Lower lobe of right lung (tissue), 2 donors: ENCODE data around the gene RELL1. TPM values are rescaled to one million over a fixed set of nuclear protein-coding genes. Genes with fewer than 3 reads are reported as not detected.

Experiments used
- ATAC-seq, 2 donors: fragments of 200-7000 bp; cut with Tn5 transposase; one replicate each; pipeline ENCODE4 v1.9.1; 2020 to 2022; ENCODE audit warnings: mild to moderate bottlenecking in 2 of 2, moderate library complexity in 2 of 2
- DNase-seq: peaks from one replicate; pipeline ENCODE4 v3.0.0-alpha.2; 2020
- H3K27ac ChIP-seq: fragments of 200-600 bp; one replicate; pipeline ENCODE4 v1.8.0; 2022
- H3K27me3 ChIP-seq: fragments of 200-600 bp; one replicate; pipeline ENCODE4 v1.8.0; 2022; ENCODE audit warnings: low read depth
- H3K36me3 ChIP-seq: fragments of 200-600 bp; one replicate; pipeline ENCODE4 v1.8.0; 2022; ENCODE audit warnings: mild to moderate bottlenecking
- H3K4me1 ChIP-seq: fragments of 200-600 bp; one replicate; pipeline ENCODE4 v1.8.0; 2022
- H3K4me3 ChIP-seq: fragments of 200-600 bp; one replicate; pipeline ENCODE4 v1.8.0; 2022; ENCODE audit warnings: mild to moderate bottlenecking
- H3K9me3 ChIP-seq: fragments of 200-600 bp; one replicate; pipeline ENCODE4 v1.8.0; 2022
- intact Hi-C: fragments of 100-400 bp; cut with DNase I; formaldehyde crosslinking; loops from one replicate; pipeline ENCODE4 v1.11.0; 2022
- total RNA-seq: library from RNA; stranded (reverse); fragmentation: NEBNext Ultra II Directional; extraction: Animal tissue kit (Norgen Biotek cat#: 25700); gene quantifications from one replicate; pipeline ENCODE4 v1.2.1, GENCODE V29; 2021
- TF ChIP-seq, protein P1 (sequence below): fragments of 200-600 bp; IDR thresholded peaks from one replicate; pipeline ENCODE4 v1.8.0; 2022; ENCODE audit warnings: antibody characterized with exemption, mild to moderate bottlenecking
- donor health status: DM: no; HTN: yes; CAD: no; lungs with severe emphysema.

RELL1 gene
- total RNA-seq, 1 donor from 2014 or later: 33.5 TPM

DNA sequence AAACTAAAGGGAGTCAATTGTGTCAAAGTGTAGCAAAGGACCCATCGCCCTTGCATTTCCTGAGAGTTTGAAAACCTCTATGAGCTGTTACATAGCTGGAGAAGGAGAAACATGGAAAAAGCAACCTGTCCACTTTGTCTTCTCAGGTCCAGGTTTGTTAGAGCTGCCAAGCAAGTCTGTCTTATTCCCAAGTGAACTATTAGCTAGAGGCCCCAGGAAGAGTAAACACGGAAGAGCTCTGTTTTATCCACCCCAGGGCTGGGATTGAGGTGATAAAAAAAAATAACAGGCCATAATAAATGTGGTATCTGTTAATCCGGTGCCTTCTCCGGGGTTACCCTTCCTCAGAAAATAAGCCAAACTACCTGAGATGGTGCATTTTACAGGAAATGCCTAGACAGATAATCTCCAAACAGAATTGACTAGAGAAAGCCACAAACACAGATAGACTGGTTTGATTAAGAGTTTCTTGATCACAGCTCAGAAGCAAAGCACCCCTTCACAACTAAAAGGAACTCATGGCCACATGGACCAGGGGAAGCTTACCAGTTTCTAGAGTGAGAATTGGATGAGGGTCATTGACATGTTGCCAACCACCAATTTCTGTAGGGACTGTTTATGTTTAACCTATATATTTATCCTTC, 35.9 kb upstream of the RELL1 start:
- TF ChIP-seq, protein P1, sequence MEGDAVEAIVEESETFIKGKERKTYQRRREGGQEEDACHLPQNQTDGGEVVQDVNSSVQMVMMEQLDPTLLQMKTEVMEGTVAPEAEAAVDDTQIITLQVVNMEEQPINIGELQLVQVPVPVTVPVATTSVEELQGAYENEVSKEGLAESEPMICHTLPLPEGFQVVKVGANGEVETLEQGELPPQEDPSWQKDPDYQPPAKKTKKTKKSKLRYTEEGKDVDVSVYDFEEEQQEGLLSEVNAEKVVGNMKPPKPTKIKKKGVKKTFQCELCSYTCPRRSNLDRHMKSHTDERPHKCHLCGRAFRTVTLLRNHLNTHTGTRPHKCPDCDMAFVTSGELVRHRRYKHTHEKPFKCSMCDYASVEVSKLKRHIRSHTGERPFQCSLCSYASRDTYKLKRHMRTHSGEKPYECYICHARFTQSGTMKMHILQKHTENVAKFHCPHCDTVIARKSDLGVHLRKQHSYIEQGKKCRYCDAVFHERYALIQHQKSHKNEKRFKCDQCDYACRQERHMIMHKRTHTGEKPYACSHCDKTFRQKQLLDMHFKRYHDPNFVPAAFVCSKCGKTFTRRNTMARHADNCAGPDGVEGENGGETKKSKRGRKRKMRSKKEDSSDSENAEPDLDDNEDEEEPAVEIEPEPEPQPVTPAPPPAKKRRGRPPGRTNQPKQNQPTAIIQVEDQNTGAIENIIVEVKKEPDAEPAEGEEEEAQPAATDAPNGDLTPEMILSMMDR: no peak
- DNase-seq (no peak), ATAC-seq (no peak)
- H3K27ac ChIP-seq: no peak overlapping the region
- H3K4me1 ChIP-seq: no peaks in the 10 kb centered on the region
- H3K36me3 ChIP-seq: no peaks in the 10 kb centered on the region
- intact Hi-C loops: no loop called here
- H3K4me3 ChIP-seq: no peak overlapping the region
- H3K9me3 ChIP-seq: no peaks in the 10 kb centered on the region
- H3K27me3 ChIP-seq: no peaks in the 10 kb centered on the region

DNA sequence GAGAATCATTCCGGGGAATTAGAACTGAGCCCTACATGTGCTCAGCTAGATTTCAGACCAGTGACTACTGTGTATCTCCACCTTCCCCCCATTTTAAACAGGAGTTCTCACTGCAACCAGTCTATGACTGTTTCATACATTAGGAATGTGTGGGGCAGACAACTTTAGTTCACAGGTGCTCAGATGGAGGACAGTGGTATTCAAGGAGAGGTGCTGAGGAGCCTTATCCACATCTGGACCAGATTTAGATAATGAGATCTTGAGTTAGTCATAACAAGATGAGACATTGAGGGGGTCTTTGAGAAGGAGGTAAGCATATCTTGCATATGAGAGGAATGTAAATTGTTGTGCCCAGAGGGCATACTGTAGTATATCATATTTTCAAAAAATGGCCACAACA, 32.8 kb upstream of the RELL1 start:
- Histone ChIP-seq H3K4me3 (no peak overlapping the region), H3K9me3 (no peaks in the 10 kb centered on the region), H3K36me3 (no peaks in the 10 kb centered on the region), H3K27me3 (no peaks in the 10 kb centered on the region), H3K4me1 (no peaks in the 10 kb centered on the region), H3K27ac (no peak overlapping the region)
- intact Hi-C loops: no loop called here
- ATAC-seq (no peak), DNase-seq (no peak)
- TF ChIP-seq, protein P1: no peak

DNA sequence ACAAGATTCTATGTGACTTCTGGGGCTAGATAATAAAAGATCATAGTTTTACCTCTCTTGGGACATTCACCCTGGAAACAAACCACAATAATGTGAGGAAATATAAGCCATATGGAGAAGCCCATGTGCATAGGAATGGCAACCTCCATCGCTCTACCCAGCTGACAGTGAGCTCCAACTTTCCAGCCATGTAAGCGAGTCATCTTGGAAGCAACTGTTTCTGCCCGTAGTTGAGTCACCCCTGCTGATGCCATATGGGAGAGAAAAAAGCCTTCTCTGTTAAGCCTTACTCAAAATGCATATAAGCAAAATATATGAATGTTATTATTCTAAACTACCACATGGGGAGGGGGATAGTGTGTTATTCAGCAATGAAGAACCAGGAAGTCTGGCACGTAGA, 31.4 kb upstream of the RELL1 start:
- H3K4me3 ChIP-seq: no peak overlapping the region
- TF ChIP-seq, protein P1: no peak
- no peaks in the 10 kb centered on the region for H3K36me3 ChIP-seq
- DNase-seq (no peak), ATAC-seq (no peak)
- H3K9me3 ChIP-seq: no peaks in the 10 kb centered on the region
- intact Hi-C loops: no loop called here
- no peak overlapping the region for H3K27ac ChIP-seq
- no peaks in the 10 kb centered on the region for H3K27me3 ChIP-seq
- no peaks in the 10 kb centered on the region for H3K4me1 ChIP-seq

DNA sequence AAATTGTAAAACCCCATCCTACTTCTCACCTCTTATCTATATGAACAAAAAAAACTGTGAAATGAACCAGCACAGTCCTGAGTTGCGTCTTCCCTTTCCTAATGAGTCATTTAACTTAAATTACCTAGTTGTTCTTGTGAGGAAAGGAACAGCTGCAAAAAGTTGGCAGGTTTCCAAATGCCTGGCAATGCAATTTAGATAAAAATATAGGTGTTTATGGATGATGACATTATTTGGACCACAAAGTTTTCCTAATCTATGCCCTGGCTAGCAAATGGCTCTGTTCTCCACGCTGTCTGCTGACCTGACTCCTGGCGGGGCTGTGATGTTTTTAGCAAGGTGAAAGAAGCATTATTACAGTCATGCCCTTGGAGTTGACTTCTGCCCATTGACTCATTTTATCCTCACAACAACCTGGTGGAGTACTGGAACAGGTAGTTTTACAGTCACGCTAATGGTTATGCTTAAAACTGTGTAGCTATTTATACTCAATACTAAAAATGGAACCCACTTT, 29.8 kb upstream of the RELL1 start:
- Histone ChIP-seq H3K9me3 (no peaks in the 10 kb centered on the region), H3K27ac (no peak overlapping the region), H3K4me3 (no peak overlapping the region), H3K27me3 (no peaks in the 10 kb centered on the region), H3K4me1 (no peaks in the 10 kb centered on the region), H3K36me3 (no peaks in the 10 kb centered on the region)
- TF ChIP-seq, protein P1: no peak
- DNase-seq: no peak
- intact Hi-C loops: no loop called here
- ATAC-seq: no peak

DNA sequence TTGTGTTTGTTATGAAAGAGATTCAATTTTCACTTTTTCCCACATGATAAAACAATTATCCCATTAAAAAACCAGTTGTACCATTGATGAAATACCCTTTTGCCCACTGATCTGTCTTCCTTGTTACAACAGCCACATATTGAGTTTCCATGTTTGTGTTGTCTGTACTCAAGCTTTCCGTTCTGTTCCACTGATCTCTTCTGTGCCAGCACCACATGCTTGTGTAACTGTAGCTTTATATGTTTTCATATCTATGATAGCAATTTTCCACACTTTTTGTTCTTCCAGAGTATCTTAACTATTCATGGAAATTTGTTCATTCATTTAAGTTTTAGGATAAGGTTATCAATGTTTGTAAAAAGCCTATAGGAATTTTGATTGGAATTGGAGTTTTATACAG, 24.3 kb upstream of the RELL1 start:
- TF ChIP-seq, protein P1: no peak
- Histone ChIP-seq H3K4me1 (no peaks in the 10 kb centered on the region), H3K27me3 (no peaks in the 10 kb centered on the region), H3K27ac (no peak overlapping the region), H3K36me3 (no peaks in the 10 kb centered on the region), H3K9me3 (no peaks in the 10 kb centered on the region), H3K4me3 (no peak overlapping the region)
- DNase-seq: no peak
- intact Hi-C loops: no loop called here
- ATAC-seq: no peak
